ENCODE measurements around the gene GRAMD1C. TPM values are rescaled to one million over a fixed set of nuclear protein-coding genes. Genes with fewer than 3 reads are reported as not detected.
A peak's percentile ranks its signal among the peaks of the same experiment; 100 is the strongest.

Gene GRAMD1C
- polyA plus RNA-seq, 3 donors = 0.13 to 0.29 (median 0.27) TPM

GRCh38 chr3:113794526-113794925, 44.1 kb upstream of the GRAMD1C start:
- Histone ChIP-seq H3K9ac (ENCODE audit: insufficient read depth, low read length, poor library complexity, severe bottlenecking) (no peak overlapping the region), H3K27me3 (ENCODE audit: control insufficient read depth in 2 of 2, insufficient read depth in 2 of 2, low read length in 2 of 2) (no peaks in the 10 kb centered on the region), H3K79me2 (ENCODE audit: insufficient read depth, low read length) (no peaks in the 10 kb centered on the region), H3K9me3 (replicated peaks in 1 of 2; ENCODE audit: control insufficient read depth in 1 of 2, insufficient read depth in 1 of 2, low read length in 2 of 2) (no peaks in the 10 kb centered on the region), H3K36me3 (replicated peaks in 1 of 2; ENCODE audit: control insufficient read depth in 1 of 2, insufficient read depth in 2 of 2, low read length in 2 of 2) (peaks cover 86 to 95% of the 10 kb centered on the region in 2 donors), H3K27ac (ENCODE audit: low read depth in 1 of 2, low read length in 2 of 2) (peak overlapping the region in 1 of 2 donors; percentile 3), H2AFZ (ENCODE audit: insufficient read depth, low read depth, low read length, poor library complexity, severe bottlenecking) (no peak overlapping the region), H3K4me1 (ENCODE audit: control insufficient read depth in 1 of 2, insufficient read depth in 2 of 2, low read length in 2 of 2) (no peaks in the 10 kb centered on the region), H3K4me2 (replicated peaks; ENCODE audit: extremely low read depth, low read length, poor library complexity, severe bottlenecking) (no peak overlapping the region), H4K20me1 (ENCODE audit: insufficient read depth, low read length) (peaks cover 13% of the 10 kb centered on the region), H3K4me3 (replicated peaks in 1 of 3; ENCODE audit: low read depth in 2 of 3, low read length in 3 of 3) (no peak overlapping the region)
- no peak overlapping the region for H3K4me3 Mint-ChIP-seq
- no peaks in the 10 kb centered on the region for H3K27me3 Mint-ChIP-seq (ENCODE audit: low read depth in 3 of 3)
- H3K27ac Mint-ChIP-seq = peak overlapping the region in 2 of 7 donors; percentile 13 to 53
- no peaks in the 10 kb centered on the region for H3K4me1 Mint-ChIP-seq
- TF ChIP-seq CTCF (IDR thresholded peaks at IDR 0.05) = no peak
- intact Hi-C loops (cut with micrococcal nuclease) = no loop called here
- DNase-seq = no peak
- WGBS (ENCODE audit: insufficient coverage) = 43% methylated on average over 2 of the region's 4 CpGs
- peaks cover 66 to 75% of the 10 kb centered on the region in 2 donors for H3K36me3 Mint-ChIP-seq
- H3K9me3 Mint-ChIP-seq = no peaks in the 10 kb centered on the region

GRCh38 chr3:113795693-113796092, 42.9 kb upstream of the GRAMD1C start:
- Histone ChIP-seq H3K27me3 (ENCODE audit: control insufficient read depth in 2 of 2, insufficient read depth in 2 of 2, low read length in 2 of 2) (no peaks in the 10 kb centered on the region), H3K4me2 (replicated peaks; ENCODE audit: extremely low read depth, low read length, poor library complexity, severe bottlenecking) (no peak overlapping the region), H3K4me3 (replicated peaks in 1 of 3; ENCODE audit: low read depth in 2 of 3, low read length in 3 of 3) (no peak overlapping the region), H3K9ac (ENCODE audit: insufficient read depth, low read length, poor library complexity, severe bottlenecking) (no peak overlapping the region), H4K20me1 (ENCODE audit: insufficient read depth, low read length) (peaks cover 13% of the 10 kb centered on the region), H3K4me1 (ENCODE audit: control insufficient read depth in 1 of 2, insufficient read depth in 2 of 2, low read length in 2 of 2) (no peaks in the 10 kb centered on the region), H3K36me3 (replicated peaks in 1 of 2; ENCODE audit: control insufficient read depth in 1 of 2, insufficient read depth in 2 of 2, low read length in 2 of 2) (peaks cover 88 to 96% of the 10 kb centered on the region in 2 donors), H3K27ac (ENCODE audit: low read depth in 1 of 2, low read length in 2 of 2) (no peak overlapping the region), H3K9me3 (replicated peaks in 1 of 2; ENCODE audit: control insufficient read depth in 1 of 2, insufficient read depth in 1 of 2, low read length in 2 of 2) (no peaks in the 10 kb centered on the region), H3K79me2 (ENCODE audit: insufficient read depth, low read length) (no peaks in the 10 kb centered on the region), H2AFZ (ENCODE audit: insufficient read depth, low read depth, low read length, poor library complexity, severe bottlenecking) (no peak overlapping the region)
- H3K9me3 Mint-ChIP-seq = no peaks in the 10 kb centered on the region
- no peaks in the 10 kb centered on the region for H3K4me1 Mint-ChIP-seq
- intact Hi-C loops (cut with micrococcal nuclease) = no loop called here
- H3K27ac Mint-ChIP-seq = peak overlapping the region in 1 of 7 donors; percentile 39
- no peak overlapping the region for H3K4me3 Mint-ChIP-seq
- WGBS (ENCODE audit: insufficient coverage) = no CpG with 5 or more reads among the region's 4 CpGs
- TF ChIP-seq CTCF (IDR thresholded peaks at IDR 0.05) = no peak
- no peaks in the 10 kb centered on the region for H3K27me3 Mint-ChIP-seq (ENCODE audit: low read depth in 3 of 3)
- peaks cover 65 to 77% of the 10 kb centered on the region in 2 donors for H3K36me3 Mint-ChIP-seq
- DNase-seq = no peak
